Measurements from ENCODE around the gene MAGI1.

MAGI1 gene

GRCh38 chr3:66000506-66000905 is 38.2 kb downstream of the MAGI1 start:
- no peak for DNase-seq (ENCODE audit: insufficient read length, low spot score)
- FAIRE-seq = no peak
- no peak for TF ChIP-seq CTCF (IDR thresholded peaks at IDR 0.05; ENCODE audit: insufficient read depth, missing control alignments)

- no peak for DNase-seq (ENCODE audit: insufficient read length, low spot score)
- no peak for FAIRE-seq
- TF ChIP-seq CTCF (IDR thresholded peaks at IDR 0.05; ENCODE audit: insufficient read depth, missing control alignments) = no peak
Observed at GRCh38 chr3:65999606-66000005, 39.1 kb downstream of the MAGI1 start.

DNA sequence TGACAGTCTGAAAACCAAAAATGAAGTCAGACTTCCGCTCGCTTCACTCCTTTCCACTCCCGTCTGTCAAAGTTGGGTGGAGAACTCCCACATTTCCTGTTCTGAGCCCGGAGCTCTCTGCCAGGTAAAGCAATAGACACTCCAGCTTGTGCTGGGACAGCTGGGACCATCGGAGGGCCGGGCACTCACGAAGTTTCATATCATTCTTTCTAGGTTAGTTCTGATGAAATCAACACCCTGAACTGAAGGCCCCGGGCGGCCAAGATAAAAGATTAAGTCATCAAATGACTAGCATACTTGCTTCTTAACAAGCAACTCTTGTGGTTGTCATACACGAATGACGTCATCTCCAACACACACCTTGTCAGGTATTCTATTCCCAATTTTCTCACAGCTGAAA is 42.1 kb downstream of the MAGI1 start:
- FAIRE-seq (no peak), DNase-seq (ENCODE audit: insufficient read length, low spot score) (no peak)
- no peak for TF ChIP-seq CTCF (IDR thresholded peaks at IDR 0.05; ENCODE audit: insufficient read depth, missing control alignments)

DNA sequence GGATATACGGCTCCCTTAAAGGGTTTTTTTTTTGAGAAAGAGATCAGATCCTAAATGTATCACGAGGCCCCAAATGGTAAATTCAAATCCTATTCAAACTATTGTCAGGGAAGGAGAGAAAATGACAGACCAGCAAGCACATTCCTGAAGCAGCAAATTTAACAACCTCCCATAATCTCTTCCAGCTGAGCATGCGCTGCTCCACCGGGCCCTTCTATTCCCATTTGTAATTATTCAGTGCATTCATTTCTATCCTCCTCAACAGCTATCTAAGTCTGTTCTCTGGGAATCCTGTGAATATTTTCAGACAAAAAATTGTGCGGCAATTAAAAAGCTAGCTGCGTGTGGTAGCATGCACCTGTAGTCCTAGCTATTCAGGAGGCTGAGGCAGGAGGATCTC is 43.2 kb downstream of the MAGI1 start:
- no peak for TF ChIP-seq CTCF (IDR thresholded peaks at IDR 0.05; ENCODE audit: insufficient read depth, missing control alignments)
- no peak for FAIRE-seq
- no peak for DNase-seq (ENCODE audit: insufficient read length, low spot score)

DNA sequence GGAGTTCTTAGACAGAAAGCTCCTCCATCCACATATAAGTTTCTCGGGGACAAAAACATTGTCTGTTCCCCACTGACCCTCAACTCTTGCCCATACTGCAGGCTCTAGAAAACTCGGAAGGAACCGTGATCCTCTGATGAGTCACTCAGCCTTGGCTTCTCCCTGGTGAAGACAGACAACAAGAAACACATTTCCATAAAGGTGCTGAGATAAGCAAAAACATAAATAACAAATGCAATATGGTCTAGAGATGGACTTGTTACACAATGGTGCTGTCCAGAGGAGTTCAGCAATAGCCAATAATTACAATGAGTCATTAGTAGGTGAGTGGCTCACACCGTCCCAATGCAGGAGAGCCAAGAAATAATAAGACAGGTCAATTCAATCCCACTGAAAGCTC is 43.7 kb downstream of the MAGI1 start:
- no peak for TF ChIP-seq CTCF (IDR thresholded peaks at IDR 0.05; ENCODE audit: insufficient read depth, missing control alignments)
- no peak for FAIRE-seq
- no peak for DNase-seq (ENCODE audit: insufficient read length, low spot score)

DNA sequence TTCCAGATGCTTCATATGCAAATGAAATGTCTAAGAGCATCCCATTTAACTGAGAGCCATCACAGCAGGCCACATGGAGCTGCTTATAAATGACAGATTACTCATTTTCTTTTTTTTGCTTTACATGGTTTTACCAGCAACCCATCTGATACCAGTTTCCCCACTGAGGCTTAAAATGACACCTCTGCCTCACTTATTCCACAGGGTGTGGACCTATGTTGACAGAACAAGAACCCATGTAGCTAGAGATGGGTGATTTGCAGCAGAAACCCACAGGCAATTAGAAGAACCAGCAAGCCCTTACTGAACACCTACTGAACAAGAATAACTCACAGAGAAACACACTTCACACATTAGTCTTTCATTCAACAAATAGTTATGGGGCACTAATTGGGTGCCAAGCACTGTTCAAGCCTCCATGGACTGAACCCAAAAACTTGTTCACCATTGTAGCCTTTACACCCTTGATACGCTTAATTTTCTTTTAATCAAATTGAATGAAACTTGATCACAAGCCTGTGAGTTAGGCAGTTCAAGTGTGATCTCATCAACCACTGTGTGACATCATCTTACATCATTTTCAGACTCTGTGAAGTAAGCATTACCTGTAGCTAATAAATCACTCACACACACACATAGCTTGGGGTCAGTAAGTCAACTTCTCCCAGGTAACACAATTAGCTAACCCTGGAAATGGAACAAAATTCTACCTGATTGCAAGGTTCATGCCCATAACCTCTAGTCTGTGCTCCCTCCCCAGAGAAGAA is 45.4 kb downstream of the MAGI1 start:
- no peak for TF ChIP-seq CTCF (IDR thresholded peaks at IDR 0.05; ENCODE audit: insufficient read depth, missing control alignments)
- no peak for DNase-seq (ENCODE audit: insufficient read length, low spot score)
- no peak for FAIRE-seq

DNA sequence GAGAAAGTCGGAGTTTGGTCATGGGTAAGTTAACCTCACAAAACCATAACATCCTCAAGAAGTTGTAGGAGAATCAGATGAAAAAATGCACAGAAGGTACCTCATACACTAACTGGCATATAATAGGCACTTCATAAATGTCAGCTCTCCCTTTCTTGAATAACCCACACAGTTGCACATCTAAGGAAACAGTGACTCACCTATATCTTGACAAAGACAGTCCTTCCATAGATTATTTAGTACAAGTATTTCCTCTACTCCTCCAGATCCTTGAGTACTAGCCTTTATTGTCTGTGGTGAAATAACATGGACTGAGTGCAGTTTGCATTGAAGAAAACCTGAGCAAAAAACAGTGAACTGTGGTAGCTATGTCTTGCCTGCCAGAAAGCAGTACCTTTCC is 46.6 kb downstream of the MAGI1 start:
- DNase-seq (ENCODE audit: insufficient read length, low spot score) = no peak
- FAIRE-seq = no peak
- TF ChIP-seq CTCF (IDR thresholded peaks at IDR 0.05; ENCODE audit: insufficient read depth, missing control alignments) = no peak

Data from D721Med (cell line).